Spleen (tissue), 11 donors: ENCODE results near the gene CCDC61. TPM values are rescaled to one million over a fixed set of nuclear protein-coding genes. Genes with fewer than 3 reads are reported as not detected.

ENCODE experiments used
- DNase-seq: peaks from one replicate; pipeline ENCODE4 v3.0.0-alpha.2; 2020
- H3K27ac ChIP-seq, 8 donors: fragments of 200-600 bp; sonication (generic) in 7 of 8; 1 replicate in 4 of 8; 2 replicates in 4 of 8; pipeline versions ENCODE4 v1.5.0 to v1.8.0; 2016 to 2021; ENCODE audit warnings: inconsistent platforms in 4 of 8, mild to moderate bottlenecking in 4 of 8, moderate library complexity in 1 of 8
- H3K27me3 ChIP-seq, 7 donors: fragments of 200-600 bp; sonication (generic) in 6 of 7; replicated peaks in 1 of 7; 1 replicate in 4 of 7; 2 replicates in 3 of 7; pipeline versions ENCODE4 v1.5.0 to v1.8.0; 2016 to 2021; ENCODE audit warnings: inconsistent platforms in 3 of 7, mild to moderate bottlenecking in 1 of 7
- H3K36me3 ChIP-seq, 6 donors: fragments of 200-600 bp; sonication (generic) in 5 of 6; 1 replicate in 4 of 6; 2 replicates in 2 of 6; pipeline versions ENCODE4 v1.5.0 to v1.8.0; 2016 to 2021; ENCODE audit warnings: inconsistent platforms in 2 of 6
- H3K4me1 ChIP-seq, 6 donors: fragments of 200-600 bp; sonication (generic) in 5 of 6; 1 replicate in 3 of 6; 2 replicates in 3 of 6; pipeline versions ENCODE4 v1.5.0 to v1.8.0; 2016 to 2021; ENCODE audit warnings: inconsistent platforms in 3 of 6
- H3K4me3 ChIP-seq, 8 donors: fragments of 200-600 bp; sonication (generic) in 7 of 8; 1 replicate in 4 of 8; 2 replicates in 4 of 8; pipeline versions ENCODE4 v1.5.0 to v1.8.0; 2016 to 2021; ENCODE audit warnings: inconsistent platforms in 4 of 8, mild to moderate bottlenecking in 4 of 8, moderate library complexity in 2 of 8
- H3K9me3 ChIP-seq, 8 donors: fragments of 200-600 bp; sonication (generic) in 7 of 8; 1 replicate in 4 of 8; 2 replicates in 4 of 8; pipeline versions ENCODE4 v1.5.0 to v1.8.0; 2016 to 2021; ENCODE audit warnings: inconsistent platforms in 4 of 8
- CTCF ChIP-seq, 11 experiments: fragments of 200-600 bp in 7 of 11; fragments of 450-650 bp in 4 of 11; sonication (generic) in 4 of 11; IDR thresholded peaks in 8 of 11; conservative IDR thresholded peaks in 3 of 11; 1 replicate in 7 of 11; 2 replicates in 4 of 11; pipeline versions ENCODE4 v1.4.0 to v1.8.0; 2016 to 2021; ENCODE audit warnings: antibody characterized with exemption in 11 of 11, inconsistent platforms in 4 of 11, mild to moderate bottlenecking in 1 of 11
- POLR2A ChIP-seq, 3 donors: fragments of 450-650 bp; IDR thresholded peaks; one replicate each; pipeline ENCODE4 v1.5.1; 2017; ENCODE audit warnings: antibody characterized with exemption in 3 of 3, mild to moderate bottlenecking in 1 of 3
- POLR2AphosphoS5 ChIP-seq, 3 donors: sonication (generic); formaldehyde crosslinking; IDR thresholded peaks; one replicate each; pipeline ENCODE4 v1.5.1; 2017; ENCODE audit warnings: antibody characterized with exemption in 3 of 3
- WGBS, 5 donors: extraction: QIAGEN DNeasy Blood & Tissue Kit in 3 of 5; methylation state at CpG; one replicate each; pipeline versions ENCODE4 v1.1.5 to v1.1.7; 2013 to 2018; 5-methylcytosine and 5-hydroxymethylcytosine counted together
- intact Hi-C: fragments of 100-400 bp; cut with DNase I; formaldehyde crosslinking; loops from one replicate; pipeline ENCODE4 v1.15.0; 2023; ENCODE audit warnings: low total_unique reads
- polyA plus RNA-seq, 3 donors: library from polyadenylated mRNA; stranded (reverse); fragments of 200-250 nt; gene quantifications; one replicate each; pipeline ENCODE4 v1.2.1, GENCODE V29; 2013
- total RNA-seq, 7 donors: library from RNA; depleted of rRNA in 3 of 7; stranded (reverse); fragments of >200 nt in 3 of 7; fragmentation: NEBNext Ultra II Directional in 4 of 7; extraction: Animal tissue kit (Norgen Biotek cat#: 25700) in 4 of 7; gene quantifications; one replicate each; pipeline versions ENCODE4 v1.1.0 to v1.2.1, GENCODE V29; 2016 to 2021
- donor health status: healthy with polysubstance abuse.
- donor health status: DM: no; HTN: no; CAD: no; lungs with moderate emphysema.
- donor health status: DM: no; HTN: no; CAD: no.
- donor health status: Bipolar disorder and iron deficiency.
- donor health status: healthy.
- donor health status: DM: no; HTN: no; CAD: no.
- donor health status: DM: yes; HTN: yes; CAD: no.

The CCDC61 gene
- total and polyA plus RNA-seq, 10 donors = 5.0 to 24.6 (median 16.7) TPM

DNA sequence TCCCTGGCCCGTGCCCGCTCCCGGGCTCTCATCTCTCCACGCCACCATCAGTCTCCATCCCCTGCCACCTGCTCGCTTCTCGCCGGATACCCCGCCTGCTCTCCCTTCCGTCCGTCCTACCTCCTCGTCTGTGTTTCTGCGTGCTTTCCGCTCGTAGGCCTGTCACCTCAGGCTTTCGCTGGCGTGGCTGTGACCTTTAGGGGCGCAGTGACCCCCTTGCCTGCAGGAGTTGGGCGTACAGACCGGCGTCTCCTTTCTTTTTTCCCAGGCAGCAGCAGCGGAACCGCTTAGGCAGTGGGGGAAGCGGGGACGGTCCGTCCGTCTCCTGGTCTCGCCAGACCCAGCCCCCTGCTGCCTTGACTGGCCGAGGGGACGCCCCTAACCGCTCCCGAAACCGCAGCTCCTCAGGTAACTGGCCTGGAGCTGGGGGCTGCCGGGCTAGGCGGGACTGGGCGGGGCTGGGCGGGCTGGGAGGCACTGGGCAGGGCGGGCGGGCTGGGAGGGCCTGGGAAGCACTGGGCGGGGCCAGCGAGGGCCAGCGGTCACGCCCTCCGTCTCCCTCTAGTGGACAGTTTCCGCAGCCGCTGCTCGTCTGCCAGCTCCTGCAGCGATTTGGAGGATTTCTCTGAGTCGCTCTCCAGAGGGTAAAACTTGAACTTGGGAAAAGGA, 21.3 kb downstream of the CCDC61 start:
- TF ChIP-seq POLR2AphosphoS5 (IDR thresholded peaks at IDR 0.05) = peak in 2 of 3 donors; percentile 33 to 59
- peak in 10 of 11 experiments; percentile 44 to 97 (median 94) for TF ChIP-seq CTCF (IDR thresholded peaks at IDR 0.05 in 8 of 11, conservative IDR thresholded peaks at IDR 0.05 in 3 of 11)
- no peak for TF ChIP-seq POLR2A (IDR thresholded peaks at IDR 0.05)
- DNase-seq = peak; percentile 95
- Histone ChIP-seq H3K4me1 (peaks cover 0 to 46% (median 28%) of the 10 kb centered on the region in 6 donors), H3K9me3 (no peaks in the 10 kb centered on the region), H3K36me3 (peaks cover 0 to 28% (median 2%) of the 10 kb centered on the region in 6 donors), H3K27me3 (peaks cover 0 to 40% (median 18%) of the 10 kb centered on the region in 7 donors), H3K27ac (peak overlapping the region in 7 of 8 donors; percentile 46 to 89 (median 71)), H3K4me3 (peak overlapping the region; percentile 53 to 94 (median 75))
- intact Hi-C loops = loop anchor here (10.0 kb wide), 1 partner anchor 92 kb away; no protein-coding TSS in a partner anchor
- 0 to 2% (median 1%) methylated on average over 29 to 48 of the region's 48 CpGs for WGBS, 5 donors

- Histone ChIP-seq H3K4me3 (peak overlapping the region in 4 of 8 donors; percentile 75 to 94 (median 80)), H3K4me1 (peaks cover 0 to 46% (median 28%) of the 10 kb centered on the region in 6 donors), H3K9me3 (no peaks in the 10 kb centered on the region), H3K27ac (peak overlapping the region in 4 of 8 donors; percentile 46 to 89 (median 77)), H3K36me3 (peaks cover 0 to 24% (median 2%) of the 10 kb centered on the region in 6 donors), H3K27me3 (peaks cover 0 to 45% (median 18%) of the 10 kb centered on the region in 7 donors)
- WGBS, 5 donors = 39 to 53% (median 45%) methylated on average over 7 of the region's 7 CpGs
- TF ChIP-seq POLR2AphosphoS5 (IDR thresholded peaks at IDR 0.05) (no peak), POLR2A (IDR thresholded peaks at IDR 0.05) (no peak), CTCF (IDR thresholded peaks at IDR 0.05 in 8 of 11, conservative IDR thresholded peaks at IDR 0.05 in 3 of 11) (peak in 8 of 11 experiments; percentile 12 to 77 (median 52))
- intact Hi-C loops = loop anchor here (10.0 kb wide), 1 partner anchor 92 kb away; no protein-coding TSS in a partner anchor
- DNase-seq = no peak
Observed at GRCh38 chr19:46017095-46017429, 21.8 kb downstream of the CCDC61 start.

- Histone ChIP-seq H3K9me3 (no peaks in the 10 kb centered on the region), H3K27me3 (peaks cover 2 to 50% (median 27%) of the 10 kb centered on the region in 7 donors), H3K4me1 (peaks cover 0 to 46% (median 30%) of the 10 kb centered on the region in 6 donors), H3K36me3 (peaks cover 0 to 20% (median 2%) of the 10 kb centered on the region in 6 donors), H3K4me3 (no peak overlapping the region), H3K27ac (peak overlapping the region in 2 of 8 donors; percentile 11 to 23)
- 90 to 96% (median 94%) methylated on average over 15 of the region's 15 CpGs for WGBS, 5 donors
- no peak for DNase-seq
- TF ChIP-seq CTCF (IDR thresholded peaks at IDR 0.05 in 8 of 11, conservative IDR thresholded peaks at IDR 0.05 in 3 of 11) (no peak), POLR2AphosphoS5 (IDR thresholded peaks at IDR 0.05) (no peak), POLR2A (IDR thresholded peaks at IDR 0.05) (no peak)
- intact Hi-C loops = loop anchor here (10.0 kb wide), 1 partner anchor 93 kb away; no protein-coding TSS in a partner anchor
Observed at GRCh38 chr19:46017874-46018675, 22.8 kb downstream of the CCDC61 start.
